ENCODE data around the gene EPHB2. TPM values are rescaled to one million over a fixed set of nuclear protein-coding genes. Genes with fewer than 3 reads are reported as not detected.

The EPHB2 gene
- total and polyA plus RNA-seq, 2 of the 4 experiments (the other 2 are of a cell fraction) = 52.3 to 58.8 TPM

GRCh38 chr1:22930240-22930912, 219.7 kb downstream of the EPHB2 start:
- Histone ChIP-seq H3K36me3 (ENCODE audit: control insufficient read depth, insufficient read depth, low read length) (no peaks in the 10 kb centered on the region), H3K23ac (ENCODE audit: low read depth, low read length) (no peak overlapping the region), H3K79me1 (ENCODE audit: low read depth in 1 of 2, low read length in 2 of 2) (no peaks in the 10 kb centered on the region), H3K27ac (ENCODE audit: insufficient read depth, low read length) (no peak overlapping the region), H3K4ac (ENCODE audit: low read depth, low read length) (no peak overlapping the region), H3K9me1 (ENCODE audit: insufficient read depth, low read length) (no peaks in the 10 kb centered on the region), H3K9ac (ENCODE audit: low read depth, low read length) (no peak overlapping the region), H3K18ac (ENCODE audit: low read depth, low read length) (no peak overlapping the region), H4K8ac (ENCODE audit: low read depth in 2 of 2, low read length in 2 of 2) (no peak overlapping the region), H3K27me3 (ENCODE audit: control insufficient read depth, insufficient read depth, low read length) (peaks cover 43% of the 10 kb centered on the region), H3K9me3 (ENCODE audit: control insufficient read depth, insufficient read depth, low read length) (peaks cover 8% of the 10 kb centered on the region), H2AK5ac (ENCODE audit: low read depth, low read length) (no peak overlapping the region), H2BK120ac (ENCODE audit: low read depth, low read length) (no peak overlapping the region), H2AK9ac (replicated peaks; ENCODE audit: low read depth, low read length, poor library complexity) (peak overlapping the region; percentile 5), H4K20me1 (ENCODE audit: insufficient read depth, low read length) (no peaks in the 10 kb centered on the region), H4K5ac (ENCODE audit: low read depth, low read length) (no peak overlapping the region), H3K56ac (ENCODE audit: extremely low read depth, insufficient read depth, low read length) (no peak overlapping the region), H3K14ac (replicated peaks; ENCODE audit: low read depth, low read length) (no peak overlapping the region), H2AFZ (replicated peaks; ENCODE audit: low read length, poor library complexity) (no peak overlapping the region), H2BK20ac (ENCODE audit: low read depth, low read length) (no peak overlapping the region), H3K4me1 (ENCODE audit: control insufficient read depth, insufficient read depth, low read length) (no peaks in the 10 kb centered on the region), H2BK15ac (ENCODE audit: low read depth, low read length) (no peak overlapping the region), H2BK5ac (ENCODE audit: low read depth, low read length, poor library complexity, severe bottlenecking) (no peak overlapping the region), H3K4me3 (ENCODE audit: insufficient read depth, low read depth, low read length) (no peak overlapping the region), H3K4me2 (ENCODE audit: low read depth, low read length) (no peak overlapping the region), H4K91ac (ENCODE audit: insufficient read depth, low read depth, low read length) (no peak overlapping the region)
- dilution Hi-C loops (cut with HindIII; ENCODE audit: low sequenced_read_pairs, unreplicated experiment) = no loop called here
- peak; percentile 17 for DNase-seq
- BruUV-seq (replicated peaks) = no TSS peak
- intact Hi-C loops (cut with micrococcal nuclease) = loop anchor here (1.0 to 10.0 kb wide), 4 partner anchors 226 to 506 kb away; no protein-coding TSS in a partner anchor
- no CpG with 5 or more reads among the region's 11 CpGs for WGBS, 2 experiments (ENCODE audit: extremely low coverage in 2 of 2, insufficient read length in 1 of 2)
- ChIA-PET POLR2A (ENCODE audit: unreplicated experiment) (no interaction called here), CTCF (interaction anchor here (0.5 to 1.4 kb wide), 6 partner anchors 9 to 423 kb away, joined by 3 to 5 read pairs (median 3); no protein-coding TSS in a partner anchor)
- TF ChIP-seq SMC3 (IDR thresholded peaks at IDR 0.05; ENCODE audit: low read depth, low read length) (peak; percentile 95), FOS (IDR thresholded peaks at IDR 0.05; ENCODE audit: low read depth, low read length) (no peak), CTCF (conservative IDR thresholded peaks at IDR 0.05; ENCODE audit: low read depth, low read length) (peak; percentile 92), RAD21 (IDR thresholded peaks at IDR 0.05; ENCODE audit: low read length) (peak; percentile 90)
- in situ Hi-C loops (cut with MboI; ENCODE audit: low sequenced_read_pairs) = loop anchor here (25.0 kb wide), 1 partner anchor 493 kb away; no protein-coding TSS in a partner anchor
- peak; percentile 96 for ATAC-seq (ENCODE audit: low read depth)

Measured in IMR-90 (cell line).